Kasumi-1 (cell line): ENCODE measurements around the gene SLC25A10.
"Not testable (repeated sequence)": the region's sequence is repeated elsewhere in the genome, so short reads cannot be mapped to it uniquely, and the experiment has no call there.

ENCODE experiments used
- DNase-seq, 2 experiments: peaks; one replicate each; lab custom pipeline; 2025; lab: John Stamatoyannopoulos, UW

Gene SLC25A10

GRCh38 chr17:81722184-81723120 lies 10.4 kb downstream of the SLC25A10 start:
- DNase-seq, result no peak

- peak in 1 of 2 experiments; percentile 17 for DNase-seq
Observed at GRCh38 chr17:81723651-81724209, 11.6 kb downstream of the SLC25A10 start.

- DNase-seq, result no peak
Observed at GRCh38 chr17:81725439-81725838, 13.4 kb downstream of the SLC25A10 start.

GRCh38 chr17:81726004-81726403 lies 13.9 kb downstream of the SLC25A10 start:
- no peak for DNase-seq

GRCh38 chr17:81727324-81728031 lies 15.4 kb downstream of the SLC25A10 start:
- DNase-seq, result no peak

GRCh38 chr17:81733507-81734404 lies 21.7 kb downstream of the SLC25A10 start:
- peak; percentile 54 to 79 for DNase-seq

- no peak for DNase-seq
Observed at GRCh38 chr17:81734405-81735263, 22.6 kb downstream of the SLC25A10 start.

GRCh38 chr17:81735264-81736102 lies 23.4 kb downstream of the SLC25A10 start:
- peak; percentile 91 to 95 for DNase-seq

GRCh38 chr17:81737947-81738800 lies 26.1 kb downstream of the SLC25A10 start:
- DNase-seq, result no peak

- no peak for DNase-seq
Observed at GRCh38 chr17:81738801-81739393, 26.8 kb downstream of the SLC25A10 start.

GRCh38 chr17:81739593-81739992 lies 27.5 kb downstream of the SLC25A10 start:
- not testable (repeated sequence) for DNase-seq

GRCh38 chr17:81740395-81740961 lies 28.4 kb downstream of the SLC25A10 start:
- no peak for DNase-seq

- no peak for DNase-seq
Observed at GRCh38 chr17:81741049-81741593, 29.0 kb downstream of the SLC25A10 start.

- no peak for DNase-seq
Observed at GRCh38 chr17:81741594-81742452, 29.7 kb downstream of the SLC25A10 start.
